ENCODE data around the gene TTC7B.

DNA sequence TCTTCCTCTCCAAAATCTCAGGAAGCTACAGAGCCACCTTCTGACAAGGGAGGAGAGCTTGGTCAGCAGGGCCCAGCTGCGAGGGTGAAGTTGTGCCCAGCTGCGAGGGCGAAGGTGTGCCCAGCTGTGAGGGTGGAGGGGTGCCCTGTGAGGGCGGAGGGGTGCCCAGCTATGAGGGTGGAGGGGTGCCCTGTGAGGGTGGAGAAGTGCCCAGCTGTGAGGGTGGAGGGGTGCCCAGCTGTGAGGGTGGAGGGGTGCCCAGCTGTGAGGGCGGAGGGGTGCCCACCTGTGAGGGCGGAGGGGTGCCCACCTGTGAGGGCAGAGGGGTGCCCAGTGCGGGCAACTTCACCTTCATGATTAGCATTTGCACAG is 20.4 kb upstream of the TTC7B start:
- TF ChIP-seq, protein P1, sequence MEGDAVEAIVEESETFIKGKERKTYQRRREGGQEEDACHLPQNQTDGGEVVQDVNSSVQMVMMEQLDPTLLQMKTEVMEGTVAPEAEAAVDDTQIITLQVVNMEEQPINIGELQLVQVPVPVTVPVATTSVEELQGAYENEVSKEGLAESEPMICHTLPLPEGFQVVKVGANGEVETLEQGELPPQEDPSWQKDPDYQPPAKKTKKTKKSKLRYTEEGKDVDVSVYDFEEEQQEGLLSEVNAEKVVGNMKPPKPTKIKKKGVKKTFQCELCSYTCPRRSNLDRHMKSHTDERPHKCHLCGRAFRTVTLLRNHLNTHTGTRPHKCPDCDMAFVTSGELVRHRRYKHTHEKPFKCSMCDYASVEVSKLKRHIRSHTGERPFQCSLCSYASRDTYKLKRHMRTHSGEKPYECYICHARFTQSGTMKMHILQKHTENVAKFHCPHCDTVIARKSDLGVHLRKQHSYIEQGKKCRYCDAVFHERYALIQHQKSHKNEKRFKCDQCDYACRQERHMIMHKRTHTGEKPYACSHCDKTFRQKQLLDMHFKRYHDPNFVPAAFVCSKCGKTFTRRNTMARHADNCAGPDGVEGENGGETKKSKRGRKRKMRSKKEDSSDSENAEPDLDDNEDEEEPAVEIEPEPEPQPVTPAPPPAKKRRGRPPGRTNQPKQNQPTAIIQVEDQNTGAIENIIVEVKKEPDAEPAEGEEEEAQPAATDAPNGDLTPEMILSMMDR (IDR thresholded peaks at IDR 0.05; ENCODE audit: control extremely low read depth in 1 of 3, insufficient read depth in 1 of 3, low read depth in 1 of 3, low read length in 3 of 3): no peak
- TF ChIP-seq, protein P2, sequence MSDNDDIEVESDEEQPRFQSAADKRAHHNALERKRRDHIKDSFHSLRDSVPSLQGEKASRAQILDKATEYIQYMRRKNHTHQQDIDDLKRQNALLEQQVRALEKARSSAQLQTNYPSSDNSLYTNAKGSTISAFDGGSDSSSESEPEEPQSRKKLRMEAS (IDR thresholded peaks at IDR 0.05): no peak
- no peak for TF ChIP-seq TAF1 (IDR thresholded peaks at IDR 0.05; ENCODE audit: low read depth, low read length)
